Liver (tissue), 9 donors: ENCODE results near the gene ACSBG1. TPM values are rescaled to one million over a fixed set of nuclear protein-coding genes. Genes with fewer than 3 reads are reported as not detected.

Source experiments
- DNase-seq: peaks from one replicate; pipeline ENCODE4 v3.0.0-alpha.2; 2017; ENCODE audit warnings: low spot score
- H3K27ac ChIP-seq, 2 donors: one replicate each; pipeline ENCODE4 v1.7.0; 2013; ENCODE audit warnings: inconsistent platforms in 2 of 2, low read length in 2 of 2, control low read depth in 1 of 2, low read depth in 1 of 2, mild to moderate bottlenecking in 1 of 2
- H3K27me3 ChIP-seq, 4 donors: one replicate each; pipeline versions ENCODE4 v1.6.1 to v1.7.0; 2013; ENCODE audit warnings: low read length in 3 of 4, inconsistent platforms in 1 of 4, mild to moderate bottlenecking in 1 of 4, moderate library complexity in 1 of 4; ENCODE audit not compliant: control insufficient read depth in 4 of 4, insufficient read depth in 4 of 4
- H3K36me3 ChIP-seq, 4 donors: one replicate each; pipeline versions ENCODE4 v1.6.1 to v1.7.0; 2013; ENCODE audit warnings: low read length in 3 of 4, mild to moderate bottlenecking in 3 of 4, low read depth in 1 of 4, moderate library complexity in 1 of 4; ENCODE audit not compliant: control insufficient read depth in 4 of 4, insufficient read depth in 3 of 4
- H3K4me1 ChIP-seq, 4 donors: one replicate each; pipeline versions ENCODE4 v1.6.1 to v1.7.0; 2013; ENCODE audit warnings: low read length in 3 of 4, mild to moderate bottlenecking in 3 of 4, moderate library complexity in 1 of 4; ENCODE audit not compliant: control insufficient read depth in 4 of 4, insufficient read depth in 4 of 4
- H3K4me3 ChIP-seq, 3 donors: one replicate each; pipeline versions ENCODE4 v1.6.1 to v1.7.0; 2013; ENCODE audit warnings: low read length in 3 of 3, control low read depth in 1 of 3, low read depth in 1 of 3, mild to moderate bottlenecking in 1 of 3
- H3K9ac ChIP-seq, 2 donors: one replicate each; pipeline ENCODE4 v1.7.0; 2013; ENCODE audit warnings: low read length in 2 of 2, mild to moderate bottlenecking in 2 of 2, moderate library complexity in 2 of 2, control low read depth in 1 of 2, low read depth in 1 of 2
- H3K9me3 ChIP-seq, 4 donors: one replicate each; pipeline versions ENCODE4 v1.6.1 to v1.7.0; 2013; ENCODE audit warnings: low read length in 3 of 4; ENCODE audit not compliant: control insufficient read depth in 4 of 4
- ATF3 ChIP-seq: IDR thresholded peaks from 2 replicates; pipeline ENCODE4 v1.6.1; 2016; ENCODE audit warnings: antibody characterized with exemption
- FOXA2 ChIP-seq: IDR thresholded peaks from 2 replicates; pipeline ENCODE4 v1.6.1; 2016; ENCODE audit warnings: antibody characterized with exemption
- HNF4A ChIP-seq, 2 donors: conservative IDR thresholded peaks; 2 replicates each; pipeline ENCODE4 v1.6.1; 2016; ENCODE audit warnings: antibody characterized with exemption in 2 of 2, mild to moderate bottlenecking in 2 of 2
- JUND ChIP-seq, 2 donors: IDR thresholded peaks; 2 replicates each; pipeline ENCODE4 v1.6.1; 2016; ENCODE audit warnings: antibody characterized with exemption in 2 of 2
- MAX ChIP-seq: IDR thresholded peaks from 2 replicates; pipeline ENCODE4 v1.6.1; 2016; ENCODE audit warnings: antibody characterized with exemption
- NR2F2 ChIP-seq: IDR thresholded peaks from 2 replicates; pipeline ENCODE4 v1.6.1; 2016; ENCODE audit warnings: antibody characterized with exemption
- RAD21 ChIP-seq, 2 donors: IDR thresholded peaks; 2 replicates each; pipeline ENCODE4 v1.6.1; 2016; ENCODE audit warnings: antibody characterized with exemption in 2 of 2, mild to moderate bottlenecking in 2 of 2
- RXRA ChIP-seq, 2 donors: IDR thresholded peaks; 2 replicates each; pipeline ENCODE4 v1.6.1; 2017 to 2018; ENCODE audit warnings: antibody characterized with exemption in 2 of 2, mild to moderate bottlenecking in 1 of 2
- SP1 ChIP-seq: IDR thresholded peaks from 2 replicates; pipeline ENCODE4 v1.6.1; 2018; ENCODE audit warnings: antibody characterized with exemption, mild to moderate bottlenecking
- TAF1 ChIP-seq: conservative IDR thresholded peaks from 2 replicates; pipeline ENCODE4 v1.6.1; 2016; ENCODE audit warnings: antibody characterized with exemption, mild to moderate bottlenecking
- WGBS: extraction: QIAGEN DNeasy Blood & Tissue Kit; methylation state at CpG from one replicate; pipeline ENCODE4 v1.1.7; 2013; 5-methylcytosine and 5-hydroxymethylcytosine counted together
- polyA plus RNA-seq, 2 donors: library from polyadenylated mRNA; stranded (reverse) in 1 of 2; unstranded in 1 of 2; fragments of 200-250 nt in 1 of 2; fragments of >200 nt in 1 of 2; fragmentation: Nextera tagmentation in 1 of 2; extraction: Ambion mirVana in 1 of 2; gene quantifications; one replicate each; pipeline versions ENCODE4 v1.2.1 to v1.2.3, GENCODE V29; 2013 to 2015
- total RNA-seq, 2 donors: library from RNA; depleted of rRNA; stranded (reverse); fragments of >200 nt; gene quantifications; one replicate each; pipeline ENCODE4 v1.2.3, GENCODE V29; 2014
- TF ChIP-seq, protein P1 (sequence below): fragments of 150-350 bp; IDR thresholded peaks from 2 replicates; pipeline ENCODE4 v1.5.1; 2017; ENCODE audit warnings: improper control_type of control experiment, low read depth, low read length; ENCODE audit not compliant: missing input control
- TF ChIP-seq, protein P2 (sequence below): IDR thresholded peaks from 2 replicates; pipeline ENCODE4 v1.6.1; 2016; ENCODE audit warnings: antibody characterized with exemption, mild to moderate bottlenecking
- TF ChIP-seq, protein P3 (sequence below): IDR thresholded peaks from 2 replicates; pipeline ENCODE4 v1.6.1; 2016; ENCODE audit warnings: antibody characterized with exemption
- donor health status: healthy.
- donor health status: healthy.
- donor health status: healthy.
- donor health status: healthy.
- donor health status: healthy.

The ACSBG1 gene
- total and polyA plus RNA-seq, 4 donors, result under 0.01 to 3.8 (median 0.15) TPM

DNA sequence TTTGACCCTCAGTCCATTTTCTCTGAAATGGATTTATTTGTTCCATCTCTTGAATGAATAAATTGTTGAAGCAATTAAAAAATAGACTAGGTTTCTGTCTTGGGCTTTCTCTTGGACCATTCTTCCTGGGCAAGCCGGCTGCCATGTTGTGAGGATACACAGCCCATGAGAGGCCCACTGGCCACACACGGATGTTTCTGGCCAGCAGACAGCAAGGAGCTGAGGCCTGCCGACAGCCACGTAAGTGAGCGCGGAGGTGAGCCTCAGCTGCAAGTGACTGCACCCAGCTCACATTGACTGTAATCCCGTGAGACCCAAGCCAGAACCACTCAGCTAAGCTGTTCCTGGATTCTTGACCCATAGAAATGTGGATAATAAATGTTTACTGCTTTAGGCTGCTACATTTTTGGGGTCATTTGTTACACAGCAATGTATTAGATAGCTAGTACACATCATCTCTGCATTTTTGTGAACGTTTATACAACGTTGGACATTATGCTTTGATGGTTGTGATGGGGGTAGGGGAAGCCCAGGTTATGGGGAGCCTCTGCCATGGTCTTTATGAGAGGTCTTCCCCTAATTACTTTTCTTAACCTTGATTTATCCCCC lies 62.4 kb downstream of the ACSBG1 start (continued):
- TF ChIP-seq, protein P1, sequence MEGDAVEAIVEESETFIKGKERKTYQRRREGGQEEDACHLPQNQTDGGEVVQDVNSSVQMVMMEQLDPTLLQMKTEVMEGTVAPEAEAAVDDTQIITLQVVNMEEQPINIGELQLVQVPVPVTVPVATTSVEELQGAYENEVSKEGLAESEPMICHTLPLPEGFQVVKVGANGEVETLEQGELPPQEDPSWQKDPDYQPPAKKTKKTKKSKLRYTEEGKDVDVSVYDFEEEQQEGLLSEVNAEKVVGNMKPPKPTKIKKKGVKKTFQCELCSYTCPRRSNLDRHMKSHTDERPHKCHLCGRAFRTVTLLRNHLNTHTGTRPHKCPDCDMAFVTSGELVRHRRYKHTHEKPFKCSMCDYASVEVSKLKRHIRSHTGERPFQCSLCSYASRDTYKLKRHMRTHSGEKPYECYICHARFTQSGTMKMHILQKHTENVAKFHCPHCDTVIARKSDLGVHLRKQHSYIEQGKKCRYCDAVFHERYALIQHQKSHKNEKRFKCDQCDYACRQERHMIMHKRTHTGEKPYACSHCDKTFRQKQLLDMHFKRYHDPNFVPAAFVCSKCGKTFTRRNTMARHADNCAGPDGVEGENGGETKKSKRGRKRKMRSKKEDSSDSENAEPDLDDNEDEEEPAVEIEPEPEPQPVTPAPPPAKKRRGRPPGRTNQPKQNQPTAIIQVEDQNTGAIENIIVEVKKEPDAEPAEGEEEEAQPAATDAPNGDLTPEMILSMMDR, result no peak
- TF ChIP-seq JUND (IDR thresholded peaks at IDR 0.05) (no peak), RXRA (IDR thresholded peaks at IDR 0.05) (no peak), RAD21 (IDR thresholded peaks at IDR 0.05) (no peak), FOXA2 (no peak)

DNA sequence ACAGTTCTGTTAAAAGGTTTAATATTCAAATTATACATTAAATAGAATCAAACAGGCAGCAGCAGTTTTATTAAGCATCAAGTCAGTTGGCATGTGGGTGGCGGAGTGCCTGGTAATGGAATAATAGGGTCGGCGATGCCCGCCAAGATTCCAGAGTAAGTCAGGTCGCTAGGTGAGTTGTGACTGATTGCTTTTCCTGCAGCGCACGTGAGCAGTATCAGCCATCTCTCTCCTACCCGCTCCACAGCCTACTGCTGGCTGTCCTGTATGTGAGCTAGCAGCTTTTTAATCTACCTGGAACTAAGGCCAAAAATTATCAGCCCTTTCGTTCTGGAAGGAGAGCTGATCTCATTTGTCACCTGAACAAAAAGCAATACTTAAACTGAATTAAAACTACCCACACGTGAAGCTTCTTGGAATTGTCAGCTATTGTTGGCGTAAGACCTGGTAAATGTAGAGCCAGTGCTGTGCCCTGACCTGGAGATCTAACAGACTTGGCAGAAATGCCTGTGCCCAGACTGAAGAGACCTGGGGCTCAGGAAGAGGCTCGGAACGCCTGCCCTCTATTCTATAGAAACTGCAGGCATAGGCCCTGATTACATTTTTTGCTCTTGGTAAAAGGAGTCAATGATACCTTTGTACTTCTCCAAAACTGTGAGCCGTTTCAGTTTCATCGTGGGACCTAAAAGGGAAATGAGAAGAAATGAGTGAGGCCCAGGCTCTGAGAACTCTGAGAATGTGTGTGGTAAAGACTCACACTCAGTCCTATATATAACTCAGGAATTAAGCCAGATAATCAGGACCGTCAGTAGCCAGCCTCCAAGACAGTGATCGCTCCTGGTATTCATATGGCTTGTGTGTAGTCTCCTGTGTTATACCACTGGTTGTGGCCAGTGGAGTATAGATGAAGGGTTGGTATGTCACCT lies 63.3 kb downstream of the ACSBG1 start:
- Histone ChIP-seq H3K4me1 (no peaks in the 10 kb centered on the region), H3K27me3 (no peaks in the 10 kb centered on the region), H3K36me3 (peaks cover 12 to 53% (median 32%) of the 10 kb centered on the region in 4 donors), H3K4me3 (no peak overlapping the region), H3K9ac (no peak overlapping the region), H3K27ac (no peak overlapping the region), H3K9me3 (peaks cover 0 to 2% (median 0%) of the 10 kb centered on the region in 4 donors)
- 93% methylated on average over 17 of the region's 17 CpGs for WGBS
- no peak for TF ChIP-seq FOXA2
- no peak for TF ChIP-seq JUND (IDR thresholded peaks at IDR 0.05)
- no peak for TF ChIP-seq ATF3
- TF ChIP-seq, protein P2, sequence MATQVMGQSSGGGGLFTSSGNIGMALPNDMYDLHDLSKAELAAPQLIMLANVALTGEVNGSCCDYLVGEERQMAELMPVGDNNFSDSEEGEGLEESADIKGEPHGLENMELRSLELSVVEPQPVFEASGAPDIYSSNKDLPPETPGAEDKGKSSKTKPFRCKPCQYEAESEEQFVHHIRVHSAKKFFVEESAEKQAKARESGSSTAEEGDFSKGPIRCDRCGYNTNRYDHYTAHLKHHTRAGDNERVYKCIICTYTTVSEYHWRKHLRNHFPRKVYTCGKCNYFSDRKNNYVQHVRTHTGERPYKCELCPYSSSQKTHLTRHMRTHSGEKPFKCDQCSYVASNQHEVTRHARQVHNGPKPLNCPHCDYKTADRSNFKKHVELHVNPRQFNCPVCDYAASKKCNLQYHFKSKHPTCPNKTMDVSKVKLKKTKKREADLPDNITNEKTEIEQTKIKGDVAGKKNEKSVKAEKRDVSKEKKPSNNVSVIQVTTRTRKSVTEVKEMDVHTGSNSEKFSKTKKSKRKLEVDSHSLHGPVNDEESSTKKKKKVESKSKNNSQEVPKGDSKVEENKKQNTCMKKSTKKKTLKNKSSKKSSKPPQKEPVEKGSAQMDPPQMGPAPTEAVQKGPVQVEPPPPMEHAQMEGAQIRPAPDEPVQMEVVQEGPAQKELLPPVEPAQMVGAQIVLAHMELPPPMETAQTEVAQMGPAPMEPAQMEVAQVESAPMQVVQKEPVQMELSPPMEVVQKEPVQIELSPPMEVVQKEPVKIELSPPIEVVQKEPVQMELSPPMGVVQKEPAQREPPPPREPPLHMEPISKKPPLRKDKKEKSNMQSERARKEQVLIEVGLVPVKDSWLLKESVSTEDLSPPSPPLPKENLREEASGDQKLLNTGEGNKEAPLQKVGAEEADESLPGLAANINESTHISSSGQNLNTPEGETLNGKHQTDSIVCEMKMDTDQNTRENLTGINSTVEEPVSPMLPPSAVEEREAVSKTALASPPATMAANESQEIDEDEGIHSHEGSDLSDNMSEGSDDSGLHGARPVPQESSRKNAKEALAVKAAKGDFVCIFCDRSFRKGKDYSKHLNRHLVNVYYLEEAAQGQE, result no peak
- no peak for TF ChIP-seq SP1
- no peak for TF ChIP-seq NR2F2
- TF ChIP-seq MAX, result no peak
- TF ChIP-seq, protein P3, sequence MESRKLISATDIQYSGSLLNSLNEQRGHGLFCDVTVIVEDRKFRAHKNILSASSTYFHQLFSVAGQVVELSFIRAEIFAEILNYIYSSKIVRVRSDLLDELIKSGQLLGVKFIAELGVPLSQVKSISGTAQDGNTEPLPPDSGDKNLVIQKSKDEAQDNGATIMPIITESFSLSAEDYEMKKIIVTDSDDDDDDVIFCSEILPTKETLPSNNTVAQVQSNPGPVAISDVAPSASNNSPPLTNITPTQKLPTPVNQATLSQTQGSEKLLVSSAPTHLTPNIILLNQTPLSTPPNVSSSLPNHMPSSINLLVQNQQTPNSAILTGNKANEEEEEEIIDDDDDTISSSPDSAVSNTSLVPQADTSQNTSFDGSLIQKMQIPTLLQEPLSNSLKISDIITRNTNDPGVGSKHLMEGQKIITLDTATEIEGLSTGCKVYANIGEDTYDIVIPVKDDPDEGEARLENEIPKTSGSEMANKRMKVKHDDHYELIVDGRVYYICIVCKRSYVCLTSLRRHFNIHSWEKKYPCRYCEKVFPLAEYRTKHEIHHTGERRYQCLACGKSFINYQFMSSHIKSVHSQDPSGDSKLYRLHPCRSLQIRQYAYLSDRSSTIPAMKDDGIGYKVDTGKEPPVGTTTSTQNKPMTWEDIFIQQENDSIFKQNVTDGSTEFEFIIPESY, result no peak
- no peak for TF ChIP-seq TAF1
- TF ChIP-seq HNF4A (conservative IDR thresholded peaks at IDR 0.05), result no peak
- TF ChIP-seq, protein P1, result no peak
- no peak for TF ChIP-seq RAD21 (IDR thresholded peaks at IDR 0.05)
- DNase-seq, result no peak
